GM12875 (cell line): ENCODE results near the gene ABHD4.

Experiments used
- H3K4me3 ChIP-seq: one replicate; pipeline ENCODE4 v1.5.1; 2011; ENCODE audit warnings: low read depth, low read length, control low read depth
- CTCF ChIP-seq: IDR thresholded peaks from 2 replicates; pipeline ENCODE4 v1.5.1; 2011; ENCODE audit warnings: low read depth, mild to moderate bottlenecking, control low read depth, inconsistent platforms, low read length, moderate library complexity, borderline replicate concordance; ENCODE audit not compliant: insufficient read depth

The ABHD4 gene

GRCh38 chr14:22593601-22594000 lies 4.5 kb upstream of the ABHD4 start:
- TF ChIP-seq CTCF, result no peak
- H3K4me3 ChIP-seq, result no peak overlapping the region

GRCh38 chr14:22594156-22594716 lies 3.9 kb upstream of the ABHD4 start:
- no peak for TF ChIP-seq CTCF
- H3K4me3 ChIP-seq, result no peak overlapping the region

GRCh38 chr14:22596354-22596879 lies 1.7 kb upstream of the ABHD4 start:
- H3K4me3 ChIP-seq, result no peak overlapping the region
- TF ChIP-seq CTCF, result no peak

- H3K4me3 ChIP-seq, result no peak overlapping the region
- TF ChIP-seq CTCF, result no peak
These were observed 835 bp upstream of the ABHD4 start for GRCh38 chr14:22597265-22597664.

- peak overlapping the region; percentile 58 for H3K4me3 ChIP-seq
- no peak for TF ChIP-seq CTCF
These were observed 365 bp upstream of the ABHD4 start for GRCh38 chr14:22597771-22598098.

GRCh38 chr14:22598896-22599244 lies 770 bp downstream of the ABHD4 start:
- peak overlapping the region; percentile 58 for H3K4me3 ChIP-seq
- TF ChIP-seq CTCF, result 0 out of 2 replicates have a peak, but pooled peaks have one; percentile 15

- no peak overlapping the region for H3K4me3 ChIP-seq
These were observed 1.2 kb downstream of the ABHD4 start for GRCh38 chr14:22599349-22599748.

More at GRCh38 chr14:22599349-22599748, 1.2 kb downstream of the ABHD4 start:
- no peak for TF ChIP-seq CTCF
